Spleen (tissue), 11 donors: Measurements from ENCODE around the gene OTOS. TPM values are rescaled to one million over a fixed set of nuclear protein-coding genes. Genes with fewer than 3 reads are reported as not detected.

Experiments
- DNase-seq: peaks from one replicate; pipeline ENCODE4 v3.0.0-alpha.2; 2020
- H3K27ac ChIP-seq, 8 donors: fragments of 200-600 bp; sonication (generic) in 7 of 8; 1 replicate in 4 of 8; 2 replicates in 4 of 8; pipeline versions ENCODE4 v1.5.0 to v1.8.0; 2016 to 2021; ENCODE audit warnings: inconsistent platforms in 4 of 8, mild to moderate bottlenecking in 4 of 8, moderate library complexity in 1 of 8
- H3K27me3 ChIP-seq, 7 donors: fragments of 200-600 bp; sonication (generic) in 6 of 7; replicated peaks in 1 of 7; 1 replicate in 4 of 7; 2 replicates in 3 of 7; pipeline versions ENCODE4 v1.5.0 to v1.8.0; 2016 to 2021; ENCODE audit warnings: inconsistent platforms in 3 of 7, mild to moderate bottlenecking in 1 of 7
- H3K36me3 ChIP-seq, 6 donors: fragments of 200-600 bp; sonication (generic) in 5 of 6; 1 replicate in 4 of 6; 2 replicates in 2 of 6; pipeline versions ENCODE4 v1.5.0 to v1.8.0; 2016 to 2021; ENCODE audit warnings: inconsistent platforms in 2 of 6
- H3K4me1 ChIP-seq, 6 donors: fragments of 200-600 bp; sonication (generic) in 5 of 6; 1 replicate in 3 of 6; 2 replicates in 3 of 6; pipeline versions ENCODE4 v1.5.0 to v1.8.0; 2016 to 2021; ENCODE audit warnings: inconsistent platforms in 3 of 6
- H3K4me3 ChIP-seq, 8 donors: fragments of 200-600 bp; sonication (generic) in 7 of 8; 1 replicate in 4 of 8; 2 replicates in 4 of 8; pipeline versions ENCODE4 v1.5.0 to v1.8.0; 2016 to 2021; ENCODE audit warnings: inconsistent platforms in 4 of 8, mild to moderate bottlenecking in 4 of 8, moderate library complexity in 2 of 8
- H3K9me3 ChIP-seq, 8 donors: fragments of 200-600 bp; sonication (generic) in 7 of 8; 1 replicate in 4 of 8; 2 replicates in 4 of 8; pipeline versions ENCODE4 v1.5.0 to v1.8.0; 2016 to 2021; ENCODE audit warnings: inconsistent platforms in 4 of 8
- POLR2A ChIP-seq, 3 donors: fragments of 450-650 bp; IDR thresholded peaks; one replicate each; pipeline ENCODE4 v1.5.1; 2017; ENCODE audit warnings: antibody characterized with exemption in 3 of 3, mild to moderate bottlenecking in 1 of 3
- POLR2AphosphoS5 ChIP-seq, 3 donors: sonication (generic); formaldehyde crosslinking; IDR thresholded peaks; one replicate each; pipeline ENCODE4 v1.5.1; 2017; ENCODE audit warnings: antibody characterized with exemption in 3 of 3
- WGBS, 5 donors: extraction: QIAGEN DNeasy Blood & Tissue Kit in 3 of 5; methylation state at CpG; one replicate each; pipeline versions ENCODE4 v1.1.5 to v1.1.7; 2013 to 2018; 5-methylcytosine and 5-hydroxymethylcytosine counted together
- intact Hi-C: fragments of 100-400 bp; cut with DNase I; formaldehyde crosslinking; loops from one replicate; pipeline ENCODE4 v1.15.0; 2023; ENCODE audit warnings: low total_unique reads
- polyA plus RNA-seq, 3 donors: library from polyadenylated mRNA; stranded (reverse); fragments of 200-250 nt; gene quantifications; one replicate each; pipeline ENCODE4 v1.2.1, GENCODE V29; 2013
- total RNA-seq, 7 donors: library from RNA; depleted of rRNA in 3 of 7; stranded (reverse); fragments of >200 nt in 3 of 7; fragmentation: NEBNext Ultra II Directional in 4 of 7; extraction: Animal tissue kit (Norgen Biotek cat#: 25700) in 4 of 7; gene quantifications; one replicate each; pipeline versions ENCODE4 v1.1.0 to v1.2.1, GENCODE V29; 2016 to 2021
- TF ChIP-seq, protein P1 (sequence below), 11 experiments: fragments of 200-600 bp in 7 of 11; fragments of 450-650 bp in 4 of 11; sonication (generic) in 4 of 11; IDR thresholded peaks in 8 of 11; conservative IDR thresholded peaks in 3 of 11; 1 replicate in 7 of 11; 2 replicates in 4 of 11; pipeline versions ENCODE4 v1.4.0 to v1.8.0; 2016 to 2021; ENCODE audit warnings: antibody characterized with exemption in 11 of 11, inconsistent platforms in 4 of 11, mild to moderate bottlenecking in 1 of 11
- donor health status: healthy with polysubstance abuse.
- donor health status: DM: no; HTN: no; CAD: no; lungs with moderate emphysema.
- donor health status: DM: no; HTN: no; CAD: no.
- donor health status: Bipolar disorder and iron deficiency.
- donor health status: healthy.
- donor health status: DM: no; HTN: no; CAD: no.
- donor health status: DM: yes; HTN: yes; CAD: no.

The OTOS gene
- total and polyA plus RNA-seq, 10 donors, result not detected

DNA sequence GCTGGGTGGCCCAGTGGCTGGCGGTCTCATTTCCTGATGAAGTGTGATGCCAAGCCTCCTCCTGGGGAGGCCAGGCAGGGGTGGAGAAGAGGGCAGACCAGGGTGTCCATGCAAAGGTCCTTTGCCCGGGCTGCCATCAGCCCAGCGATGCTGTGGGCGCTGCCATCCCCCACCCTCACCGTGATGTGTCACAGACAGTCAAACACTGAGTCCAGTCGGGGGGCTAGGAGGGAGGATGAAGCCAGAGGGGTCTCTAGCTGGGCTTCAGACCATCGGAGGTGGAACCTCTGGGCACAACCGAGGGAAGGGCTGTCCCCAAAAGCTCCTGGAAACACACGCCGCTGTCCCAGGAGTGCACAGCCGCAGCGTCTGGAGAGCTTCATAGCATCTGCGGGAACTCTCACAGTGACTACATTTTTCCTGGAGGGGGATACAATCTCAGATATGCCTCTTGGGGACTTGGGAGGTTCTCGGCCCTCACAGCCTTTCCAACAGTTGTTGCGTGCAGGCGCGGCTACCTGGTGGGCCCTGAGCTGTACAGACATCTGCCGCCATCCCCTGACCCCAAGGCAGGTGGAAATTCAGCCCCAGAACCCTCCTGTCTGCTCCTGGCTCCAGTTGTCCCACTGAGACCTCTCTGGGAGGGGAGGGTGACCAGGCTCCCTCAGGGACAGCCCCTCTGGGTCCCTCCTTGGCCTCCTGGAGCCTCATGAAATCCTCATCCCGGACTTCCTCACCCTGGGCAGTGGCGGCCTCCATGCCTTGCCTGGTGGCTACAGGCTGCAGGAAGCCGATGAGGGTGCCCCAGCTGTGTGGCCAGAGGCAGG, 26.5 kb upstream of the OTOS start:
- Histone ChIP-seq H3K4me3 (no peak overlapping the region), H3K27ac (no peak overlapping the region), H3K9me3 (peaks cover 0 to 10% (median 0%) of the 10 kb centered on the region in 8 donors), H3K27me3 (peaks cover 0 to 45% (median 0%) of the 10 kb centered on the region in 7 donors), H3K4me1 (no peaks in the 10 kb centered on the region), H3K36me3 (no peaks in the 10 kb centered on the region)
- TF ChIP-seq, protein P1, sequence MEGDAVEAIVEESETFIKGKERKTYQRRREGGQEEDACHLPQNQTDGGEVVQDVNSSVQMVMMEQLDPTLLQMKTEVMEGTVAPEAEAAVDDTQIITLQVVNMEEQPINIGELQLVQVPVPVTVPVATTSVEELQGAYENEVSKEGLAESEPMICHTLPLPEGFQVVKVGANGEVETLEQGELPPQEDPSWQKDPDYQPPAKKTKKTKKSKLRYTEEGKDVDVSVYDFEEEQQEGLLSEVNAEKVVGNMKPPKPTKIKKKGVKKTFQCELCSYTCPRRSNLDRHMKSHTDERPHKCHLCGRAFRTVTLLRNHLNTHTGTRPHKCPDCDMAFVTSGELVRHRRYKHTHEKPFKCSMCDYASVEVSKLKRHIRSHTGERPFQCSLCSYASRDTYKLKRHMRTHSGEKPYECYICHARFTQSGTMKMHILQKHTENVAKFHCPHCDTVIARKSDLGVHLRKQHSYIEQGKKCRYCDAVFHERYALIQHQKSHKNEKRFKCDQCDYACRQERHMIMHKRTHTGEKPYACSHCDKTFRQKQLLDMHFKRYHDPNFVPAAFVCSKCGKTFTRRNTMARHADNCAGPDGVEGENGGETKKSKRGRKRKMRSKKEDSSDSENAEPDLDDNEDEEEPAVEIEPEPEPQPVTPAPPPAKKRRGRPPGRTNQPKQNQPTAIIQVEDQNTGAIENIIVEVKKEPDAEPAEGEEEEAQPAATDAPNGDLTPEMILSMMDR (IDR thresholded peaks at IDR 0.05 in 8 of 11, conservative IDR thresholded peaks at IDR 0.05 in 3 of 11), result no peak
- no peak for TF ChIP-seq POLR2A (IDR thresholded peaks at IDR 0.05)
- no peak for TF ChIP-seq POLR2AphosphoS5 (IDR thresholded peaks at IDR 0.05)
- WGBS, 5 donors, result 86 to 93% (median 88%) methylated on average over 11 to 21 of the region's 21 CpGs
- intact Hi-C loops, result no loop called here
- DNase-seq, result peak; percentile 53

DNA sequence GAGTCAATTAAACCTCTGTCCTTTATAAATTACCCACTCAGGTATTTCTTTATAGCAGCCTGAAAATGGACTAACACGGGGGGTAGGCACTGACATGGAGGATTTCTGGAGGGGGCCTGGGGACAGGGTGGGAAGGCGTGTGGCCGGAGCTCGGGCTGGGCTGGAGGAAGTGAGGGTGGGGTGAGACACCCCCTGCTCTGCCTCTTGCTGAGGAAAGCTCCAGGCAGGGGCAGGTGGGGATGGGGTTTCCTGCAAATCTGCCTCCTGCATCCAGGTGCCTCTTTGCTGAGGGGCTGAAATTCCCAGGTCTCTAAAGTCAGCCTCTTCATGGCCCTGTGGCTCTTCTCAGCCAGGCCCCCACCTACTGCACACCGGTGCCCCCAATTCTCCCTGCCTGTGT, 25.7 kb upstream of the OTOS start:
- TF ChIP-seq POLR2A (IDR thresholded peaks at IDR 0.05) (no peak), POLR2AphosphoS5 (IDR thresholded peaks at IDR 0.05) (no peak)
- TF ChIP-seq, protein P1 (IDR thresholded peaks at IDR 0.05 in 8 of 11, conservative IDR thresholded peaks at IDR 0.05 in 3 of 11), result no peak
- 65 to 93% (median 76%) methylated on average over 5 of the region's 5 CpGs for WGBS, 5 donors
- H3K9me3 ChIP-seq, result peaks cover 0 to 10% (median 0%) of the 10 kb centered on the region in 8 donors
- H3K36me3 ChIP-seq, result no peaks in the 10 kb centered on the region
- H3K4me3 ChIP-seq, result no peak overlapping the region
- H3K27ac ChIP-seq, result no peak overlapping the region
- peak; percentile 33 for DNase-seq
- H3K27me3 ChIP-seq, result peaks cover 0 to 43% (median 0%) of the 10 kb centered on the region in 7 donors
- intact Hi-C loops, result no loop called here
- no peaks in the 10 kb centered on the region for H3K4me1 ChIP-seq

DNA sequence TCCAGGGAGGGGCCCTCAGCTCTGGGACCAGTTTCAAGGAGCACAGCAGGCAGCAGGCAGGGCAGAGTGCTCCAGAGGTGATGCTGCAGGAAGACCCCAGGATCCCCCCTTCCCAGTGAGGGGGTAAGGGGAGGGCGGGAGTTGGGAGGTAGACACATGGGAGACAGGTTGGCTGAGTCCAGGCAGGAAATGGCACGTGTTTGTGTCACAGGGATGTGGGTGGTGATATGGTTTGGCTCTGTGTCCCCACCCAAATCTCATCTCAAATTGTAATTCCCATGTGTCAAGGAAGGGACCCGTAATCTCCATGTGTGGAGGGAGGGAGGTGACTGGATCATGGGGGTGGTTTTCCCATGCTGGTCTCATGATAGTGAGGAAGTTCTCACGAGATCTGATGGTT, 25.2 kb upstream of the OTOS start:
- no peak for TF ChIP-seq POLR2A (IDR thresholded peaks at IDR 0.05)
- TF ChIP-seq, protein P1 (IDR thresholded peaks at IDR 0.05 in 8 of 11, conservative IDR thresholded peaks at IDR 0.05 in 3 of 11), result no peak
- TF ChIP-seq POLR2AphosphoS5 (IDR thresholded peaks at IDR 0.05), result no peak
- Histone ChIP-seq H3K27ac (no peak overlapping the region), H3K4me1 (no peaks in the 10 kb centered on the region), H3K36me3 (no peaks in the 10 kb centered on the region), H3K9me3 (peaks cover 0 to 10% (median 0%) of the 10 kb centered on the region in 8 donors), H3K27me3 (peaks cover 0 to 43% (median 0%) of the 10 kb centered on the region in 7 donors), H3K4me3 (no peak overlapping the region)
- intact Hi-C loops, result no loop called here
- WGBS, 5 donors, result 48 to 56% (median 49%) methylated on average over 4 of the region's 4 CpGs
- DNase-seq, result peak; percentile 29

DNA sequence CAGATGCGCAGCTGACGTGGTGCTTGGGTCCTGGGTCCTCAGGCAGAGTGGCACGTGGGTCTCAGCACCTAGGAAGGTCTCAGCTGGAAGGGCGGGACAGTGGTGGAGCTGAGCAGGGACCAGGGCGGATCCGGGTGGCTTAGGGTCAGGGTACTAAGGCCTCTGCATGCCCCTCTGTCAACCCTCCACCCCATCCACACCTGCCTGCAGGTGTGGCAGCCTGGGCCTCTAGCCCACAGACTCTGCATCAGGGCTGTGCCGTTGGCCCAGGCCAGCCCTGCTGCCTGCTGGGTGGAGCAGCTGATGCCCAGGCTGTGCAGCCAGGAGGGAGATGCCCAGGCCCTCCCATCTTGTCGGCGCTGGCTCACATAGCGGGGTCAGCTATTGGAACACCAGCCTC, 24.6 kb upstream of the OTOS start:
- intact Hi-C loops, result no loop called here
- Histone ChIP-seq H3K36me3 (no peaks in the 10 kb centered on the region), H3K27me3 (peaks cover 0 to 43% (median 0%) of the 10 kb centered on the region in 7 donors), H3K4me1 (no peaks in the 10 kb centered on the region), H3K9me3 (peaks cover 0 to 10% (median 0%) of the 10 kb centered on the region in 8 donors), H3K4me3 (no peak overlapping the region), H3K27ac (no peak overlapping the region)
- DNase-seq, result peak; percentile 50
- WGBS, 5 donors, result 85 to 94% (median 92%) methylated on average over 7 to 10 of the region's 10 CpGs
- TF ChIP-seq, protein P1 (IDR thresholded peaks at IDR 0.05 in 8 of 11, conservative IDR thresholded peaks at IDR 0.05 in 3 of 11), result no peak
- no peak for TF ChIP-seq POLR2AphosphoS5 (IDR thresholded peaks at IDR 0.05)
- no peak for TF ChIP-seq POLR2A (IDR thresholded peaks at IDR 0.05)
